ENCODE measurements around the gene MACF1.

DNA sequence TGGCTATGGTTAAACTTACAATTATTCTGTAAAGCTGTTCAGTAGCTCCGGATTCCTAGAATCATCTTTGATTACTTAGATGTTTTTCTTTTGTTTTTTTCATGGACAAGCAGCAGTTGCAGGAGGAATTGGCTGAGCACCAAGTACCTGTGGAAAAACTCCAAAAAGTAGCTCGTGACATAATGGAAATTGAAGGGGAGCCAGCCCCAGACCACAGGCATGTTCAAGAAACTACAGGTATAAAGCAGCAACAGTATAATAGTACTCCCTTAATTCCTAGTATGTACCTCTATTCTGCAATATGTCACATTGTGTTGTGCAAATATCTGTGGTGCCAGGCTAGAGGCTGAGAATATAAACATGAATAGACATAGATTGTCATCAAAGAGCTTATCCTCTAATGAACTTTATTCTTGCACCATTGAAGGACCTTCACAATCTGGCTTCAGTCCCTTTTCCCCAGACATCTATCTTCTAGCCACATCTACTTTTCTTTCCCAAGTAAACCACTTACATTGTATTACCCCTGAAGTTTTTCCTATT, 154.6 kb downstream of the MACF1 start:
- TF ChIP-seq, protein P1, sequence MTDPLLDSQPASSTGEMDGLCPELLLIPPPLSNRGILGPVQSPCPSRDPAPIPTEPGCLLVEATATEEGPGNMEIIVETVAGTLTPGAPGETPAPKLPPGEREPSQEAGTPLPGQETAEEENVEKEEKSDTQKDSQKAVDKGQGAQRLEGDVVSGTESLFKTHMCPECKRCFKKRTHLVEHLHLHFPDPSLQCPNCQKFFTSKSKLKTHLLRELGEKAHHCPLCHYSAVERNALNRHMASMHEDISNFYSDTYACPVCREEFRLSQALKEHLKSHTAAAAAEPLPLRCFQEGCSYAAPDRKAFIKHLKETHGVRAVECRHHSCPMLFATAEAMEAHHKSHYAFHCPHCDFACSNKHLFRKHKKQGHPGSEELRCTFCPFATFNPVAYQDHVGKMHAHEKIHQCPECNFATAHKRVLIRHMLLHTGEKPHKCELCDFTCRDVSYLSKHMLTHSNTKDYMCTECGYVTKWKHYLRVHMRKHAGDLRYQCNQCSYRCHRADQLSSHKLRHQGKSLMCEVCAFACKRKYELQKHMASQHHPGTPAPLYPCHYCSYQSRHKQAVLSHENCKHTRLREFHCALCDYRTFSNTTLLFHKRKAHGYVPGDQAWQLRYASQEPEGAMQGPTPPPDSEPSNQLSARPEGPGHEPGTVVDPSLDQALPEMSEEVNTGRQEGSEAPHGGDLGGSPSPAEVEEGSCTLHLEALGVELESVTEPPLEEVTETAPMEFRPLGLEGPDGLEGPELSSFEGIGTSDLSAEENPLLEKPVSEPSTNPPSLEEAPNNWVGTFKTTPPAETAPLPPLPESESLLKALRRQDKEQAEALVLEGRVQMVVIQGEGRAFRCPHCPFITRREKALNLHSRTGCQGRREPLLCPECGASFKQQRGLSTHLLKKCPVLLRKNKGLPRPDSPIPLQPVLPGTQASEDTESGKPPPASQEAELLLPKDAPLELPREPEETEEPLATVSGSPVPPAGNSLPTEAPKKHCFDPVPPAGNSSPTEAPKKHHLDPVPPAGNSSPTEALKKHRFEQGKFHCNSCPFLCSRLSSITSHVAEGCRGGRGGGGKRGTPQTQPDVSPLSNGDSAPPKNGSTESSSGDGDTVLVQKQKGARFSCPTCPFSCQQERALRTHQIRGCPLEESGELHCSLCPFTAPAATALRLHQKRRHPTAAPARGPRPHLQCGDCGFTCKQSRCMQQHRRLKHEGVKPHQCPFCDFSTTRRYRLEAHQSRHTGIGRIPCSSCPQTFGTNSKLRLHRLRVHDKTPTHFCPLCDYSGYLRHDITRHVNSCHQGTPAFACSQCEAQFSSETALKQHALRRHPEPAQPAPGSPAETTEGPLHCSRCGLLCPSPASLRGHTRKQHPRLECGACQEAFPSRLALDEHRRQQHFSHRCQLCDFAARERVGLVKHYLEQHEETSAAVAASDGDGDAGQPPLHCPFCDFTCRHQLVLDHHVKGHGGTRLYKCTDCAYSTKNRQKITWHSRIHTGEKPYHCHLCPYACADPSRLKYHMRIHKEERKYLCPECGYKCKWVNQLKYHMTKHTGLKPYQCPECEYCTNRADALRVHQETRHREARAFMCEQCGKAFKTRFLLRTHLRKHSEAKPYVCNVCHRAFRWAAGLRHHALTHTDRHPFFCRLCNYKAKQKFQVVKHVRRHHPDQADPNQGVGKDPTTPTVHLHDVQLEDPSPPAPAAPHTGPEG (CRISPR knock-in tag; IDR thresholded peaks at IDR 0.05), result no peak
- TF ChIP-seq NFRKB (IDR thresholded peaks at IDR 0.05) (no peak), NR1H2 (CRISPR knock-in tag; IDR thresholded peaks at IDR 0.05; ENCODE audit: borderline replicate concordance, low read depth) (no peak), RELA (CRISPR knock-in tag; IDR thresholded peaks at IDR 0.05) (no peak), POLR2A (IDR thresholded peaks at IDR 0.05; ENCODE audit: insufficient read depth in 1 of 2, low read depth in 2 of 2, low read length in 2 of 2) (no peak), FOXO4 (CRISPR knock-in tag; conservative IDR thresholded peaks at IDR 0.05) (no peak), ZFP36L1 (CRISPR knock-in tag; IDR thresholded peaks at IDR 0.05) (no peak), ZNF326 (CRISPR knock-in tag; IDR thresholded peaks at IDR 0.05; ENCODE audit: borderline replicate concordance) (no peak), ADNP (CRISPR knock-in tag; IDR thresholded peaks at IDR 0.05) (no peak), DR1 (CRISPR knock-in tag; IDR thresholded peaks at IDR 0.05) (no peak)
- TF ChIP-seq, protein P2, sequence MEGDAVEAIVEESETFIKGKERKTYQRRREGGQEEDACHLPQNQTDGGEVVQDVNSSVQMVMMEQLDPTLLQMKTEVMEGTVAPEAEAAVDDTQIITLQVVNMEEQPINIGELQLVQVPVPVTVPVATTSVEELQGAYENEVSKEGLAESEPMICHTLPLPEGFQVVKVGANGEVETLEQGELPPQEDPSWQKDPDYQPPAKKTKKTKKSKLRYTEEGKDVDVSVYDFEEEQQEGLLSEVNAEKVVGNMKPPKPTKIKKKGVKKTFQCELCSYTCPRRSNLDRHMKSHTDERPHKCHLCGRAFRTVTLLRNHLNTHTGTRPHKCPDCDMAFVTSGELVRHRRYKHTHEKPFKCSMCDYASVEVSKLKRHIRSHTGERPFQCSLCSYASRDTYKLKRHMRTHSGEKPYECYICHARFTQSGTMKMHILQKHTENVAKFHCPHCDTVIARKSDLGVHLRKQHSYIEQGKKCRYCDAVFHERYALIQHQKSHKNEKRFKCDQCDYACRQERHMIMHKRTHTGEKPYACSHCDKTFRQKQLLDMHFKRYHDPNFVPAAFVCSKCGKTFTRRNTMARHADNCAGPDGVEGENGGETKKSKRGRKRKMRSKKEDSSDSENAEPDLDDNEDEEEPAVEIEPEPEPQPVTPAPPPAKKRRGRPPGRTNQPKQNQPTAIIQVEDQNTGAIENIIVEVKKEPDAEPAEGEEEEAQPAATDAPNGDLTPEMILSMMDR (CRISPR knock-in tag; IDR thresholded peaks at IDR 0.05), result no peak

Data from HepG2 (cell line).